Activated CD4-positive, alpha-beta T cell treated with anti-CD3 and anti-CD28 coated beads for 36 hours (primary cell): Measurements from ENCODE around the gene CAST. TPM values are rescaled to one million over a fixed set of nuclear protein-coding genes. Genes with fewer than 3 reads are reported as not detected.

Experiments
- ATAC-seq: fragments of 200-7000 bp; cut with Tn5 transposase; one replicate; pipeline ENCODE4 v1.10.0; 2021; ENCODE audit warnings: mild to moderate bottlenecking, moderate library complexity
- CTCF ChIA-PET: fragments of 350-600 bp; sonication (Branson Sonifier 250); formaldehyde crosslinking; loops from one replicate; lab custom pipeline; 2021; ENCODE audit warnings: antibody characterized with exemption; lab: Charles Lee
- POLR2A ChIA-PET: fragments of 350-600 bp; sonication (Branson Sonifier 250); formaldehyde crosslinking; loops from one replicate; lab custom pipeline; 2021; ENCODE audit warnings: antibody characterized with exemption, inconsistent platforms; lab: Charles Lee
- DNase-seq: peaks from one replicate; pipeline ENCODE4 v3.0.0-alpha.2; 2020
- H3K27ac Mint-ChIP-seq: one replicate; pipeline ENCODE4 v1.8.0; 2021; ENCODE audit warnings: mixed read lengths
- H3K27me3 Mint-ChIP-seq: one replicate; pipeline ENCODE4 v1.8.0; 2021; ENCODE audit warnings: mixed read lengths
- H3K36me3 Mint-ChIP-seq: one replicate; pipeline ENCODE4 v1.8.0; 2021; ENCODE audit warnings: low read depth, mixed read lengths
- H3K4me1 Mint-ChIP-seq: one replicate; pipeline ENCODE4 v1.8.0; 2021; ENCODE audit warnings: mixed read lengths
- H3K4me3 Mint-ChIP-seq: one replicate; pipeline ENCODE4 v1.8.0; 2021; ENCODE audit warnings: mild to moderate bottlenecking, moderate library complexity, mixed read lengths
- H3K9me3 Mint-ChIP-seq: one replicate; pipeline ENCODE4 v1.8.0; 2021; ENCODE audit warnings: low read depth, mixed read lengths
- intact Hi-C, 2 experiments: fragments of 100-400 bp; cut with DNase I in 1 of 2; cut with micrococcal nuclease in 1 of 2; formaldehyde crosslinking; loops; one replicate each; pipeline versions ENCODE4 v1.14.2 to v1.15.1; 2022 to 2024; cut with DNase I, micrococcal nuclease
- total RNA-seq, 2 experiments: library from RNA; stranded (reverse); gene quantifications; one replicate each; pipeline ENCODE4 v1.2.3, GENCODE V29; 2021

Gene CAST
- total RNA-seq, 2 experiments from 2014 or later = 136 to 211 TPM

DNA sequence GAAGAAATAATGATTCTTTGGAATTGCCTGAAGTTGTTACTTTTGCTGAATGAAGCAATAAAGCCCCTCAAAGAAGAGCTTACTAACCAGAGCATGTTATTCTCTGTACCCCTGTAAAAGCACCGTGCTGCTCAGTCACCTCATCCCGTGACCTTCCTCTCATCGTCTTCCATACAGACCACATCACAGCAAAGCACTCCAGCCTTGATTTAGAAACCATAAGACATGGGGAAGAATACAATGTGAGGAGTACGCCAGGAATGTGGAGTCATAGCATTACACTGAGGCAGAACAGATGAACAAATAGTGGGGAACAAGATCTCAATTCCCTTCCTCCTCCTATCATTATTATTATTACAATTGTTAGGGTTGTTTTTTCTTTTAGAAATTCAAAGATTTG, 96.4 kb downstream of the CAST start:
- ChIA-PET CTCF (interaction anchor here (0.8 kb wide), 1 partner anchor 418 kb away, joined by 3 read pairs; no protein-coding TSS in a partner anchor), POLR2A (no interaction called here)
- H3K27me3 Mint-ChIP-seq = no peaks in the 10 kb centered on the region
- intact Hi-C loops = loop anchor here in 1 of 2 experiments (10.0 kb wide), 1 partner anchor 414 kb away; no protein-coding TSS in a partner anchor
- DNase-seq (no peak), ATAC-seq (no peak)
- no peaks in the 10 kb centered on the region for H3K4me1 Mint-ChIP-seq
- H3K27ac Mint-ChIP-seq = no peak overlapping the region
- H3K36me3 Mint-ChIP-seq = peaks cover 25% of the 10 kb centered on the region
- no peaks in the 10 kb centered on the region for H3K9me3 Mint-ChIP-seq
- H3K4me3 Mint-ChIP-seq = no peak overlapping the region

DNA sequence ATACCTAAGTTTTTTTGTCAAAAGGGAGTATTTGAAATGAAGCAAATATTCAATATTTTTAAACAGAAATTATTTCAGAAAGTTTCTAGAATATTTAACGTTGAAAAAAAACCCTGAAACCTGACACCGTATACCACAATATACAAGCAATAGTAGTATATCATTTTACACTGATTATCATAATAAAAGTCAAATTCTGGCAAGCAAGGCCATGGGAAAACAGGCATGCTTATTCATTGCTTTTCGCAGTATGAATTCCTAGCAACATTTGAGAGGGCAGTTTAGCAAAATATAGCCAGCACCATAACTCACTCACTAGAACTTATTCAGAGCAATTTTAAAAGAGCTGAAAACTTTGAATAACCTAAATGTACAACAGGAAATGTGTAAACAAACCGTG, 99.4 kb downstream of the CAST start:
- Mint-ChIP-seq H3K27ac (no peak overlapping the region), H3K27me3 (no peaks in the 10 kb centered on the region), H3K36me3 (peaks cover 20% of the 10 kb centered on the region), H3K9me3 (no peaks in the 10 kb centered on the region), H3K4me3 (no peak overlapping the region), H3K4me1 (no peaks in the 10 kb centered on the region)
- ATAC-seq = no peak
- ChIA-PET POLR2A (no interaction called here), CTCF (interaction anchor here (1.1 to 4.1 kb wide), 5 partner anchors 9 to 399 kb away, joined by 4 to 33 read pairs (median 7); no protein-coding TSS in a partner anchor)
- DNase-seq = no peak
- intact Hi-C loops = no loop called here

DNA sequence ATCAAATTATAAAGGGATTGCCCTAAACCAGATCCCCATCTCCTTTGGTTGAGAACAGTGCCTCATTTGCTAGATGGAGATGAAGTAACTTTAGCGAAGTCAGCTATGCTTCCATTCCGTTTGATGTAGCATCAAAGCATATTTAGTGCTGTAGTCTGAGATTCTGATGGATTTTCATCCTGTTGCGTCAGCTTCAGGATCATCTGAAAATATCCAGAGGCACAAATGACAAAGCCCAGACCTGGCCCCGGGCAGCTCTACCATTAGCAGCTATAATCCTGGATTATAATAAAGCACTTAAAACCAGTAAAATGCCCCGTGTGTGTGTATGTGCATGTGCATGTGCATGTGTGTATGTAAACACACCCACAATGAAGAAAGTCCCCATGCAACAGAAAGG, 100.8 kb downstream of the CAST start:
- no peaks in the 10 kb centered on the region for H3K27me3 Mint-ChIP-seq
- no peak overlapping the region for H3K27ac Mint-ChIP-seq
- H3K36me3 Mint-ChIP-seq = peaks cover 12% of the 10 kb centered on the region
- no peaks in the 10 kb centered on the region for H3K9me3 Mint-ChIP-seq
- intact Hi-C loops = no loop called here
- ChIA-PET CTCF (interaction anchor here (1.1 to 4.1 kb wide), 9 partner anchors 9 to 404 kb away, joined by 3 to 33 read pairs (median 4); no protein-coding TSS in a partner anchor), POLR2A (no interaction called here)
- no peak overlapping the region for H3K4me3 Mint-ChIP-seq
- ATAC-seq = no peak
- no peaks in the 10 kb centered on the region for H3K4me1 Mint-ChIP-seq
- no peak for DNase-seq

DNA sequence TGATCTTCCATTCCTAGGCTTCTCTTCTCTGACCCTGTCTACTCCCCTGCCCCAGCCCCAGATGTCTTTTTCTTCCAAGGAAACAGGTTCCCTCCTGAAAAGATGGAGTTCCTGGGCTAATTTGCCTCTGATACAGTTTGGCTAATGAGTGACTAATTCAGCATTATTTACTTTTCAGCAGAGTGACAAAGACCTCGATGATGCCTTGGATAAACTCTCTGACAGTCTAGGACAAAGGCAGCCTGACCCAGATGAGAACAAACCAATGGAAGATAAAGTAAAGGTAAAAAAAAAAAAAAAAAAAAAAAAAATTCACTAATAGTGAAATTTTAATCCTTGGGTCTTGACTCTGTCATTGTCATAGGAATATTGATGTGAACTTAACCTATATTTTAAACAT, 102.9 kb downstream of the CAST start:
- Mint-ChIP-seq H3K4me1 (no peaks in the 10 kb centered on the region), H3K27me3 (no peaks in the 10 kb centered on the region), H3K4me3 (no peak overlapping the region), H3K36me3 (peaks cover 21% of the 10 kb centered on the region), H3K27ac (no peak overlapping the region), H3K9me3 (no peaks in the 10 kb centered on the region)
- intact Hi-C loops = no loop called here
- ATAC-seq (no peak), DNase-seq (no peak)
- ChIA-PET POLR2A (no interaction called here), CTCF (interaction anchor here (0.8 to 4.1 kb wide), 4 partner anchors 10 to 13 kb away, joined by 3 to 33 read pairs (median 5); no protein-coding TSS in a partner anchor)

DNA sequence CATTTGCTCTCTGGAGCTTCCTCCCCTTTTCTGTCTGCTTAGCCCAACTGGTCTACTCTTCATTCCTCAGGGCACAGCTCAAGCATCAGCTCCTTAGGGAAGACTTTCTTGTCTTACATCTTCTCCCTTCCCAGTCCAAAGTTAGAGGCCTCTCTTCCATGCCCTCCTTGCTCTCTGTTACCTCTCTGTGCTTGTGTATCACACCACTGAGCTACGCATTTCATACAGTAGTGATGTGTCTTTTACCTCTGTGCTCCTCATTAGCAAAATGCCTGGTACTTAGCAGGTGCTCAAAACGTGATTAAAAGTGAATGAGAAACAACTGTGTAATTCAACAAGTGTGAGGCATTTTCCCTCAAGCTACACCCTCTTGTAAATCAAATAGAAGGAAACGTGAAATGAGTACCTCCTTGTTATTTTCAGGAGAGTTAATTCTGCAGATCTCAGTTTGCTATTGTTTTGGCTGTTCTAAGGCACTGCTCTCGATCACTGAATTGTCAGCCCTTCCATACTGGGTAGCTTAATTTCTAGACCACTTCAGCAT, 106.6 kb downstream of the CAST start:
- H3K4me1 Mint-ChIP-seq = peaks cover 10% of the 10 kb centered on the region
- DNase-seq = no peak

DNA sequence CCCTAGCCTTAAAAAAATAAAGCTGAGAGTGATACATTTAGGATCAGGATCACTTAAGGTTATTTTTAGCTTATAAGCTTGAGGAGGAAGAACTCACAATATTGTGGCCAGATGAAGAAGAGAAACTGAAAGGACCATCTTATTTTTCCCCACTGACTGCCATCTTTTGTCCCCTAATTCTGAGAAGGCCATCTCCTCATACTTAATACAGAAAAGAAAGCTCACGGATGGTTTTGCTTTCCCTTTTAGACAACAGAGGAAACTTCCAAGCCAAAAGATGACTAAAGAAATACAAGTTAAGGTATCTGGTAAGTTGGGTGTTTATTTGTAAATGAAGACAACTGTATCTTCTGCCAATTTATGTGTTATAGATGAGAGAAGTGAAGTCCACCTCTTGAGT, 109.2 kb downstream of the CAST start:
- intact Hi-C loops = no loop called here
- Mint-ChIP-seq H3K4me1 (peaks cover 10% of the 10 kb centered on the region), H3K27ac (peak overlapping the region; percentile 82), H3K9me3 (no peaks in the 10 kb centered on the region), H3K4me3 (no peak overlapping the region), H3K27me3 (no peaks in the 10 kb centered on the region), H3K36me3 (peaks cover 54% of the 10 kb centered on the region)
- ChIA-PET CTCF (interaction anchor here (0.7 to 2.7 kb wide), 4 partner anchors 10 to 390 kb away, joined by 3 to 13 read pairs (median 4); no protein-coding TSS in a partner anchor), POLR2A (no interaction called here)
- peak; percentile 53 for ATAC-seq
- DNase-seq = no peak

More for the DNA sequence above, 106.6 kb downstream of the CAST start:
- Mint-ChIP-seq H3K4me3 (no peak overlapping the region), H3K36me3 (peaks cover 41% of the 10 kb centered on the region), H3K27me3 (no peaks in the 10 kb centered on the region), H3K27ac (peak overlapping the region; percentile 1), H3K9me3 (no peaks in the 10 kb centered on the region)
- intact Hi-C loops = no loop called here
- no peak for ATAC-seq
- CTCF ChIA-PET = interaction anchor here (0.5 to 1.9 kb wide), 5 partner anchors 11 to 388 kb away, joined by 3 to 13 read pairs (median 3); no protein-coding TSS in a partner anchor
- POLR2A ChIA-PET = no interaction called here

DNA sequence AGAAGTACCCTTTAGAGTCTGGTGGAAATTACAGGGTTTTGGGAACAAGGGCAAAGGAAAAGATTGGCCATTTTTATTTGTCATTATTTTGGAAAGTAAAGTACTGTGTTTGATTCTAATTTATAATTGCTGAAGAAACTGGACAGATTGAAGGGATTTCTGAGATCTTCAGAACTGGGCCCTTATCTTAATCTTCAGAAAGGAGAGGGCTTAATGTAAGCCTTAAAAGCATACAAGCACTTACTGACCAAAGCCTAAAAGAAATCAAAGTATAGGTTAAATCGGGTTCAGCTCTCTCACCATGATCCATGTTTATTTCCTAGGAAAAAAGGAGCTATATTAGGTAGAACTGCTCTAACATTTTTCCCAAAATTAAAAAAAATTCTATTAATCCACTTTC, 109.9 kb downstream of the CAST start:
- ChIA-PET POLR2A (no interaction called here), CTCF (interaction anchor here (0.7 to 2.7 kb wide), 4 partner anchors 8 to 389 kb away, joined by 3 to 13 read pairs (median 4); no protein-coding TSS in a partner anchor)
- Mint-ChIP-seq H3K27me3 (no peaks in the 10 kb centered on the region), H3K4me1 (peaks cover 10% of the 10 kb centered on the region), H3K36me3 (peaks cover 56% of the 10 kb centered on the region), H3K27ac (no peak overlapping the region), H3K4me3 (no peak overlapping the region), H3K9me3 (no peaks in the 10 kb centered on the region)
- ATAC-seq (no peak), DNase-seq (no peak)
- intact Hi-C loops = no loop called here

DNA sequence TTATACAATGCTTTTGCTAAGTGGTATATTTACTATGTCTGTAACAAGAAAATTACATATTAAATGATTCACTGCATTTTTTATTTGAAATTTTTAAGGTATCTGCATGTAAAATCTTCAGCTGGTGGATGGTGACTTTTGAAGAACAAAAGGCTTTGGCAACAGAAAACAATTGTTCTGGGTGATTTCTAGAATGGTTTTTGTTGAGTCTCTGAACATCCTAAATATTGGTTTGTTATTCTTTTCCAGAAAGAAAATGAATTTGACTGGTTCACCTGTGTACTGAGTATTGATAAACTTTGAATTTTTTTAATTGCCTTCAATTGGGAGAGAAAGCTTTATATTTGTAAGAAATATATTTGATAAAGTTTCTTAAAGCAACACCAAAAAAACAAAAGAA, 110.4 kb downstream of the CAST start:
- ChIA-PET CTCF (interaction anchor here (1.5 to 2.7 kb wide), 2 partner anchors 8 to 20 kb away, joined by 5 to 13 read pairs; no protein-coding TSS in a partner anchor), POLR2A (no interaction called here)
- peaks cover 60% of the 10 kb centered on the region for H3K36me3 Mint-ChIP-seq
- no peaks in the 10 kb centered on the region for H3K27me3 Mint-ChIP-seq
- no peak overlapping the region for H3K4me3 Mint-ChIP-seq
- no peak for DNase-seq
- no peak for ATAC-seq
- no peak overlapping the region for H3K27ac Mint-ChIP-seq
- intact Hi-C loops = no loop called here
- H3K4me1 Mint-ChIP-seq = peaks cover 10% of the 10 kb centered on the region
- no peaks in the 10 kb centered on the region for H3K9me3 Mint-ChIP-seq

DNA sequence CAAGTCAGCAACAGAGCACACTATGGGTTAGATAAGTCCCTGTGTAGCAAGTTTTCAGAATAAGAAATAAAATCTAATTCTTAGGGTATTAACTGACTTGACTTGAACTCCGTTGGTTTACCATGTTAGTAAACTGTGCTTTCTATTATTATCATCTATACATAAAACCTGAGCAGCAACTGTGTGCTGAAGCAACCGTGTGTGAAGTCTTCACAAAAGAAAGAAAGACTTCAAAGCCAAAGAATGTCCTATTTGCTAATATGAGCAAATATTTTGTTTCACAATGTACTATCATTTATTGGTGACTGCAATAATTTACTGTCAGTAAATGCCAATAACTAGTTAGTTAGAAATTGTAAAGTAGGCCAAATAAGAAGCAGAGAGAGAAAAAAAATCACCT, 112.9 kb downstream of the CAST start:
- intact Hi-C loops = no loop called here
- ChIA-PET POLR2A (no interaction called here), CTCF (no interaction called here)
- Mint-ChIP-seq H3K9me3 (no peaks in the 10 kb centered on the region), H3K27me3 (no peaks in the 10 kb centered on the region), H3K27ac (no peak overlapping the region), H3K36me3 (peaks cover 69% of the 10 kb centered on the region), H3K4me3 (no peak overlapping the region), H3K4me1 (peaks cover 10% of the 10 kb centered on the region)
- DNase-seq = no peak
- ATAC-seq = no peak

DNA sequence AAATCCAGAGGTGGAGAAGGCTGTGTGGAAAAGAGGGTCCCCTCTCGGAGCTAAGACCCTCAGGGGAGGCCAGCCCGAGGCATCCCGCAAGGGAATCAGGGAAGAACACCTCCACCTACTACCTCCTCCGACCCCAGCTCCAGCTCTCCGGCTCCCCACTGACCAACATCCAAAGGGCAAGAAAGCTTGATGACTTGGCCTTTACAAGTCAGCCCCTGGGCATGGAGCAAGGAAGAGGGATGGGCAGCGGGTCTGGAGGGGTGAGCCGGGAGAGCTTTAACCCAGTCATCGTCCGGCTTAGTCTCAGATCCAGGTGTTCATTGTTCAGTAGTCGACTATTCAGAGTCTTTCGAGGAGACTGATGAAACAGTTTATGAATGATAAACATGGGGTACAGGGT, 113.5 kb downstream of the CAST start:
- H3K27me3 Mint-ChIP-seq = no peaks in the 10 kb centered on the region
- H3K36me3 Mint-ChIP-seq = peaks cover 69% of the 10 kb centered on the region
- no peaks in the 10 kb centered on the region for H3K9me3 Mint-ChIP-seq
- peaks cover 10% of the 10 kb centered on the region for H3K4me1 Mint-ChIP-seq
- CTCF ChIA-PET = interaction anchor here (1.2 to 1.6 kb wide), 5 partner anchors 10 to 386 kb away, joined by 3 to 6 read pairs (median 6); partner anchors contain the start of gene LIX1
- POLR2A ChIA-PET = no interaction called here
- intact Hi-C loops = no loop called here
- peak overlapping the region; percentile 19 for H3K27ac Mint-ChIP-seq
- DNase-seq (no peak), ATAC-seq (no peak)
- no peak overlapping the region for H3K4me3 Mint-ChIP-seq

DNA sequence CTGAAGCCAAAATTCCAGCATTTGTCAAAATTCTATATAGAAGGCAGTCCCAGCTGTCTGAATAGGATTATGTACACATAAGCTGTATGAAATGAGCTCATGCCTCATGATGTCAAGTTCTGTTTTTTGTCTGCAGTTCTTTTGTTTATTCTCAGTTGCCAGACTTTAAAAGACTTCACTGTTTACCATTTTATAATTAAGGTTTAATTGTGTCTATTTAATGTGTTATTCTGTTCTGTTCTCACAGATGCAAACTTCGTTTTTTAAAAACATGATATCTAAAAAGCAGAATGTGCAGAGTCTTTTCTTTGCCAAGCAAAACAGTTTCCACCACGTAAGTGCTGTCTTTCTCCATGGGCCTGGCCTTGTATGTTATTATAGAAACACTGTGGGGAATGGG, 114.4 kb downstream of the CAST start:
- CTCF ChIA-PET = interaction anchor here (0.8 to 1.6 kb wide), 7 partner anchors 9 to 385 kb away, joined by 3 to 6 read pairs (median 5); partner anchors contain the start of gene LIX1
- H3K27ac Mint-ChIP-seq = no peak overlapping the region
- peaks cover 68% of the 10 kb centered on the region for H3K36me3 Mint-ChIP-seq
- peaks cover 10% of the 10 kb centered on the region for H3K4me1 Mint-ChIP-seq
- no peaks in the 10 kb centered on the region for H3K9me3 Mint-ChIP-seq
- POLR2A ChIA-PET = no interaction called here
- DNase-seq (no peak), ATAC-seq (no peak)
- H3K27me3 Mint-ChIP-seq = no peaks in the 10 kb centered on the region
- intact Hi-C loops = no loop called here
- H3K4me3 Mint-ChIP-seq = no peak overlapping the region

DNA sequence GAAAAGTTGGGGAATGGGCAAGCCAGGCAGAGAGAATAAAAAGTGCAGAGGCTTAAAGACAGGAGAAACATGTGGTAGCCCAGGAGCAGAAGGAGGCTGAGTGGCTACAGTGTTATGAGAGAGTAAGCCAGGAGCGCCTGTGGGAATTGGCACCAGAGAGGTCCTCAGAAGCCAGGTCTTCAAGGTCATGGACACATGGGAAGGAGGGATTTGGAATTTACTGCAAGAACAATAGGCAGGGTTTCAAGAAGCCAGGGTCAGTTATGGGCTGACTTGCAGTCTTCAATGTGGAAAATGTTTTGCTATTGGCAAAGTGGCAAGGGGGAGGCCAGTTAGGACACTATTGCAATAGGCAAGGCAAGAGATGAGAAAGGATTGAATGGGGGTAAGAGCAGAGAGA, 116.2 kb downstream of the CAST start:
- intact Hi-C loops = no loop called here
- CTCF ChIA-PET = interaction anchor here (3.2 kb wide), 1 partner anchor 27 kb away, joined by 10 read pairs; no protein-coding TSS in a partner anchor

More for the DNA sequence above, 116.2 kb downstream of the CAST start:
- H3K4me1 Mint-ChIP-seq = peaks cover 7% of the 10 kb centered on the region
- H3K4me3 Mint-ChIP-seq = no peak overlapping the region
- DNase-seq (no peak), ATAC-seq (no peak)
- no peak overlapping the region for H3K27ac Mint-ChIP-seq
- POLR2A ChIA-PET = no interaction called here
- no peaks in the 10 kb centered on the region for H3K9me3 Mint-ChIP-seq
- no peaks in the 10 kb centered on the region for H3K27me3 Mint-ChIP-seq
- peaks cover 68% of the 10 kb centered on the region for H3K36me3 Mint-ChIP-seq
